ENCODE data around the gene TIMP2.

The TIMP2 gene

GRCh38 chr17:78862073-78863023 lies 62.8 kb downstream of the TIMP2 start:
- no peak for DNase-seq

- no peak for DNase-seq
Measured at GRCh38 chr17:78861229-78861628, 64.0 kb downstream of the TIMP2 start.

- DNase-seq, result no peak
Measured at GRCh38 chr17:78859051-78859450, 66.1 kb downstream of the TIMP2 start.

- DNase-seq, result no peak
Measured at GRCh38 chr17:78857266-78857665, 67.9 kb downstream of the TIMP2 start.

GRCh38 chr17:78855561-78856165 lies 69.5 kb downstream of the TIMP2 start:
- no peak for DNase-seq

GRCh38 chr17:78854508-78854907 lies 70.7 kb downstream of the TIMP2 start:
- no peak for DNase-seq

- no peak for DNase-seq
Measured at GRCh38 chr17:78853926-78854394, 71.2 kb downstream of the TIMP2 start.

- no peak for DNase-seq
Measured at GRCh38 chr17:78852709-78853121, 72.5 kb downstream of the TIMP2 start.

- no peak for DNase-seq
Measured at GRCh38 chr17:78849026-78849425, 76.2 kb downstream of the TIMP2 start.

GRCh38 chr17:78847052-78847451 lies 78.1 kb downstream of the TIMP2 start:
- DNase-seq, result no peak

GRCh38 chr17:78844301-78845005 lies 80.7 kb downstream of the TIMP2 start:
- no peak for DNase-seq

GRCh38 chr17:78842881-78843565 lies 82.2 kb downstream of the TIMP2 start:
- DNase-seq, result peak; percentile 61

- DNase-seq, result peak; percentile 99
Measured at GRCh38 chr17:78840780-78841611, 84.2 kb downstream of the TIMP2 start, which contains the start of gene USP36. USP36 (minus strand) TSS chr17:78840814; CDS start chr17:78836363, 4,451 bp downstream.

GRCh38 chr17:78840530-78840779 lies 84.7 kb downstream of the TIMP2 start:
- no peak for DNase-seq

GRCh38 chr17:78839762-78840529 lies 85.2 kb downstream of the TIMP2 start:
- DNase-seq, result peak; percentile 32

GRCh38 chr17:78839235-78839761 lies 85.9 kb downstream of the TIMP2 start:
- DNase-seq, result peak; percentile 34

GRCh38 chr17:78838574-78839005 lies 86.6 kb downstream of the TIMP2 start:
- no peak for DNase-seq

- no peak for DNase-seq
Measured at GRCh38 chr17:78836420-78837021, 88.7 kb downstream of the TIMP2 start.

- no peak for DNase-seq
Measured at GRCh38 chr17:78834571-78834970, 90.6 kb downstream of the TIMP2 start.

- no peak for DNase-seq
Measured at GRCh38 chr17:78832541-78832810, 92.7 kb downstream of the TIMP2 start.

Data from CD4-positive, alpha-beta T cell treated with Interleukin-4 for 4 hours (primary cell).